IMR-90 (cell line): Measurements from ENCODE around the gene FAM171A1. TPM values are rescaled to one million over a fixed set of nuclear protein-coding genes. Genes with fewer than 3 reads are reported as not detected.

Experiments
- ATAC-seq: fragments of 200-7000 bp; cut with Tn5 transposase; 2 replicates; pipeline ENCODE4 v1.9.1; 2020; ENCODE audit warnings: low read depth, mild to moderate bottlenecking, moderate library complexity
- BruUV-seq: library from RNA; stranded (reverse); fragments of 400-500 nt; replicated peaks from 2 replicates; lab custom pipeline; 2021; lab: Mats Ljungman, UMichigan
- CTCF ChIA-PET: fragments of 300-600 bp; formaldehyde crosslinking; extraction: SDS; loops from one replicate; lab custom pipeline; 2021; ENCODE audit warnings: antibody characterized with exemption; lab: Yijun Ruan, JAX
- POLR2A ChIA-PET: fragments of 300-600 bp; sonication (Branson Sonifier 250); formaldehyde crosslinking; loops from one replicate; lab custom pipeline; 2022; ENCODE audit warnings: antibody characterized with exemption; ENCODE audit not compliant: unreplicated experiment; lab: Charles Lee
- DNase-seq: peaks from one replicate; pipeline ENCODE4 v3.0.0; 2013
- H2AFZ ChIP-seq: replicated peaks from 2 replicates; pipeline ENCODE3; 2013; ENCODE audit warnings: low read length, mild to moderate bottlenecking; ENCODE audit not compliant: poor library complexity
- H2AK5ac ChIP-seq: 2 replicates; pipeline ENCODE4 v1.6.1; 2013; ENCODE audit warnings: low read depth, low read length, inconsistent platforms
- H2AK9ac ChIP-seq: replicated peaks from 2 replicates; pipeline ENCODE3; 2013; ENCODE audit warnings: mild to moderate bottlenecking, low read depth, low read length, moderate library complexity; ENCODE audit not compliant: poor library complexity
- H2BK120ac ChIP-seq: 2 replicates; pipeline ENCODE4 v1.6.1; 2013; ENCODE audit warnings: low read depth, low read length, inconsistent platforms
- H2BK15ac ChIP-seq: 3 replicates; pipeline ENCODE4 v1.6.1; 2013; ENCODE audit warnings: low read depth, low read length, inconsistent platforms
- H2BK20ac ChIP-seq: 2 replicates; pipeline ENCODE4 v1.6.1; 2013; ENCODE audit warnings: low read depth, mild to moderate bottlenecking, inconsistent platforms, low read length, moderate library complexity
- H2BK5ac ChIP-seq: 2 replicates; pipeline ENCODE4 v1.6.1; 2013; ENCODE audit warnings: mild to moderate bottlenecking, low read depth, low read length, inconsistent platforms; ENCODE audit not compliant: poor library complexity, severe bottlenecking
- H3K14ac ChIP-seq: replicated peaks from 2 replicates; pipeline ENCODE4 v1.6.1; 2013; ENCODE audit warnings: low read depth, low read length, inconsistent platforms
- H3K18ac ChIP-seq: 2 replicates; pipeline ENCODE4 v1.6.1; 2013; ENCODE audit warnings: low read depth, low read length, control low read depth
- H3K23ac ChIP-seq: 2 replicates; pipeline ENCODE4 v1.6.1; 2013; ENCODE audit warnings: low read depth, low read length, inconsistent platforms
- H3K27ac ChIP-seq: 2 replicates; pipeline ENCODE4 v1.5.1; 2013; ENCODE audit warnings: mild to moderate bottlenecking, control low read depth, low read length; ENCODE audit not compliant: insufficient read depth
- H3K27me3 ChIP-seq: 2 replicates; pipeline ENCODE4 v1.6.1; 2013; ENCODE audit warnings: low read length; ENCODE audit not compliant: control insufficient read depth, insufficient read depth
- H3K36me3 ChIP-seq: 2 replicates; pipeline ENCODE4 v1.6.1; 2013; ENCODE audit warnings: low read length, mixed read lengths; ENCODE audit not compliant: control insufficient read depth, insufficient read depth
- H3K4ac ChIP-seq: 2 replicates; pipeline ENCODE4 v1.6.1; 2013; ENCODE audit warnings: low read depth, low read length, inconsistent platforms
- H3K4me1 ChIP-seq: 2 replicates; pipeline ENCODE4 v1.6.1; 2013; ENCODE audit warnings: low read length, mixed read lengths; ENCODE audit not compliant: control insufficient read depth, insufficient read depth
- H3K4me2 ChIP-seq: 2 replicates; pipeline ENCODE4 v1.6.1; 2013; ENCODE audit warnings: low read depth, mild to moderate bottlenecking, control low read depth, low read length, moderate library complexity
- H3K4me3 ChIP-seq: 2 replicates; pipeline ENCODE4 v1.5.1; 2013; ENCODE audit warnings: low read depth, mild to moderate bottlenecking, control low read depth, low read length, moderate library complexity; ENCODE audit not compliant: insufficient read depth
- H3K56ac ChIP-seq: 2 replicates; pipeline ENCODE4 v1.6.1; 2013; ENCODE audit warnings: low read length, inconsistent platforms; ENCODE audit not compliant: insufficient read depth; ENCODE audit errors: extremely low read depth
- H3K79me1 ChIP-seq, 2 experiments: 2 replicates each; pipeline ENCODE4 v1.6.1; 2013; ENCODE audit warnings: low read length in 2 of 2, inconsistent platforms in 1 of 2, low read depth in 1 of 2
- H3K9ac ChIP-seq: 2 replicates; pipeline ENCODE4 v1.6.1; 2013; ENCODE audit warnings: low read depth, low read length, control low read depth
- H3K9me1 ChIP-seq: 2 replicates; pipeline ENCODE4 v1.6.1; 2013; ENCODE audit warnings: low read length, inconsistent platforms; ENCODE audit not compliant: insufficient read depth
- H3K9me3 ChIP-seq: 2 replicates; pipeline ENCODE4 v1.6.1; 2013; ENCODE audit warnings: low read length; ENCODE audit not compliant: control insufficient read depth, insufficient read depth
- H4K20me1 ChIP-seq: 2 replicates; pipeline ENCODE4 v1.6.1; 2013; ENCODE audit warnings: low read length, inconsistent platforms; ENCODE audit not compliant: insufficient read depth
- H4K5ac ChIP-seq: 2 replicates; pipeline ENCODE4 v1.6.1; 2013; ENCODE audit warnings: mild to moderate bottlenecking, low read depth, low read length, control low read depth
- H4K8ac ChIP-seq, 2 experiments: 2 replicates each; pipeline ENCODE4 v1.6.1; 2013; ENCODE audit warnings: low read depth in 2 of 2, low read length in 2 of 2, control low read depth in 1 of 2, inconsistent platforms in 1 of 2
- H4K91ac ChIP-seq: 2 replicates; pipeline ENCODE4 v1.6.1; 2013; ENCODE audit warnings: low read depth, low read length, inconsistent platforms; ENCODE audit not compliant: insufficient read depth
- BHLHE40 ChIP-seq: fragments of 150-350 bp; IDR thresholded peaks from 2 replicates; pipeline ENCODE4 v1.6.1; 2016; ENCODE audit warnings: mild to moderate bottlenecking, low read depth, low read length
- MXI1 ChIP-seq: IDR thresholded peaks from 2 replicates; pipeline ENCODE4 v1.6.1; 2012; ENCODE audit warnings: low read depth, mild to moderate bottlenecking, low read length, moderate library complexity, borderline replicate concordance
- WGBS, 2 experiments: methylation state at CpG; one replicate each; pipeline versions ENCODE4 v1.1.5 to v1.1.7; 2013; ENCODE audit warnings: missing lambda C conversion rate in 2 of 2; ENCODE audit not compliant: insufficient read length in 1 of 2; ENCODE audit errors: extremely low coverage in 2 of 2; 5-methylcytosine and 5-hydroxymethylcytosine counted together
- dilution Hi-C: fragments of 300-500 bp; cut with HindIII; formaldehyde crosslinking; loops from one replicate; pipeline ENCODE4 v1.14.3; 2018; ENCODE audit warnings: low sequenced_read_pairs; ENCODE audit not compliant: unreplicated experiment
- in situ Hi-C: fragments of 300-500 bp; cut with MboI; formaldehyde crosslinking; loops from 3 replicates; pipeline ENCODE4 v1.14.3; 2019; ENCODE audit warnings: low sequenced_read_pairs, inconsistent platforms, mixed read lengths
- intact Hi-C: fragments of 100-400 bp; cut with micrococcal nuclease; formaldehyde crosslinking; loops from 2 replicates; pipeline ENCODE4 v1.10.0; 2022
- polyA plus RNA-seq, 3 experiments: library from polyadenylated mRNA; depleted of rRNA; stranded (reverse); fragments of >200 nt; gene quantifications; 2 replicates each; pipeline ENCODE4 v1.2.3, GENCODE V29; 2012; ENCODE audit warnings: low replicate concordance in 1 of 3
- total RNA-seq: library from RNA; depleted of rRNA; stranded (reverse); fragments of >200 nt; gene quantifications from 2 replicates; pipeline ENCODE4 v1.2.3, GENCODE V29; 2012
- TF ChIP-seq, protein P1 (sequence below): fragments of 150-350 bp; IDR thresholded peaks from 2 replicates; pipeline ENCODE4 v1.6.1; 2016; ENCODE audit warnings: low read depth, mild to moderate bottlenecking, low read length, moderate library complexity, borderline replicate concordance

FAM171A1 gene
- total and polyA plus RNA-seq, 2 of the 4 experiments (the other 2 are of a cell fraction) = 20.3 to 30.6 TPM

DNA sequence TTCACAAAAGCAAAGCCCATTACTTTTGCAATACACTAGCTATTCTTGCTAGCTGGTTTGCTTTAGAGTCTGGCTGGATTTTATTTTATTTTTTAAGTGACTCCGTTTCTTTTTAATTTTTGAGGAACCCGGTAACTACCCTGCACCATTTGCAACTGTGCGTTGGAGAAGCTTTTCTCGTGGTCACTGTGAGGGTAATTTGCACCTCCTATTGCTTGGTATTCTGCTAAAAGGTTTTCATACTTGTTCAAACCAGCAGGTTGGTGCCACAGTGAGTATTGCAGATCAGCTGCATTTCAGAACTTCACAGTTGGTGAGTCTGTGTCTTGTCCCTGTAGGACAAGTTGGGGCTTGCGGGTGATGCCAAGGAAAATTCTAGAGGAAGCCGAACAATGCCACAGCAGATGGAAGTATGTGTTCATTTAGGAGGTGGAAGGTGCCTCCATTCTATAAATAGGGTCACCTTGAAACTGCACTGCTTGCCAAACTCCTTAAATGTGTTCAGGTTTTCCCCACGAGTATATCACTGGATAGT is 198.7 kb downstream of the FAM171A1 start:
- Histone ChIP-seq H2AK5ac (no peak overlapping the region), H3K9me1 (peaks cover 3% of the 10 kb centered on the region; the same call in 1 of the 2 replicates), H2BK20ac (no peak overlapping the region), H3K27me3 (no peaks in the 10 kb centered on the region), H3K36me3 (no peaks in the 10 kb centered on the region), H3K18ac (no peak overlapping the region), H3K14ac (no peak overlapping the region), H3K56ac (no peak overlapping the region), H2BK5ac (no peak overlapping the region), H4K5ac (no peak overlapping the region), H3K4me3 (no peak overlapping the region), H4K20me1 (0 out of 2 replicates have a peak, but pooled peaks cover 2% of the 10 kb centered on the region), H2AFZ (no peak overlapping the region), H3K9ac (no peak overlapping the region), H3K79me1 (peaks cover 3 to 6% of the 10 kb centered on the region in 2 experiments; a peak in 3 of 4 replicates), H2AK9ac (no peak overlapping the region), H2BK15ac (no peak overlapping the region), H2BK120ac (no peak overlapping the region), H3K27ac (no peak overlapping the region), H4K8ac (no peak overlapping the region), H3K4me2 (no peak overlapping the region), H4K91ac (no peak overlapping the region), H3K4ac (no peak overlapping the region), H3K9me3 (no peaks in the 10 kb centered on the region), H3K23ac (no peak overlapping the region), H3K4me1 (peaks cover 5% of the 10 kb centered on the region)
- dilution Hi-C loops = no loop called here
- BruUV-seq = no TSS peak
- WGBS, 2 experiments = 100% methylated on average over 2 of the region's 7 CpGs; no CpG with 5 or more reads in 1 of the 2 experiments
- intact Hi-C loops = no loop called here
- POLR2A ChIA-PET = no interaction called here
- TF ChIP-seq MXI1 = no peak
- TF ChIP-seq, protein P1, sequence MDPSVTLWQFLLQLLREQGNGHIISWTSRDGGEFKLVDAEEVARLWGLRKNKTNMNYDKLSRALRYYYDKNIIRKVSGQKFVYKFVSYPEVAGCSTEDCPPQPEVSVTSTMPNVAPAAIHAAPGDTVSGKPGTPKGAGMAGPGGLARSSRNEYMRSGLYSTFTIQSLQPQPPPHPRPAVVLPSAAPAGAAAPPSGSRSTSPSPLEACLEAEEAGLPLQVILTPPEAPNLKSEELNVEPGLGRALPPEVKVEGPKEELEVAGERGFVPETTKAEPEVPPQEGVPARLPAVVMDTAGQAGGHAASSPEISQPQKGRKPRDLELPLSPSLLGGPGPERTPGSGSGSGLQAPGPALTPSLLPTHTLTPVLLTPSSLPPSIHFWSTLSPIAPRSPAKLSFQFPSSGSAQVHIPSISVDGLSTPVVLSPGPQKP = no peak
- no peak for TF ChIP-seq BHLHE40
- DNase-seq (no peak), ATAC-seq (no peak)
- CTCF ChIA-PET = no interaction called here
- in situ Hi-C loops = no loop called here
